Panc1 (cell line): Measurements from ENCODE around the gene GABRR2. TPM values are rescaled to one million over a fixed set of nuclear protein-coding genes. Genes with fewer than 3 reads are reported as not detected.

Source experiments
- ATAC-seq: fragments of 200-7000 bp; cut with Tn5 transposase; 2 replicates; pipeline ENCODE4 v1.9.1; 2020; ENCODE audit warnings: mild to moderate bottlenecking, moderate library complexity
- BruUV-seq: library from RNA; stranded (reverse); fragments of 400-500 nt; replicated peaks from 2 replicates; lab custom pipeline; 2021; lab: Mats Ljungman, UMichigan
- CTCF ChIA-PET: fragments of 300-600 bp; sonication (Branson Sonifier 250); formaldehyde crosslinking; loops from one replicate; lab custom pipeline; 2022; ENCODE audit warnings: antibody characterized with exemption; lab: Charles Lee
- POLR2A ChIA-PET: fragments of 300-600 bp; sonication (Branson Sonifier 250); formaldehyde crosslinking; loops from one replicate; lab custom pipeline; 2022; ENCODE audit warnings: antibody characterized with exemption; lab: Charles Lee
- DNase-seq: peaks from one replicate; pipeline ENCODE4 v3.0.0-alpha.2; 2010; ENCODE audit warnings: low read depth, low spot score
- H3K27ac ChIP-seq: 2 replicates; pipeline ENCODE4 v1.5.1; 2011; ENCODE audit warnings: mild to moderate bottlenecking, low read length, inconsistent platforms
- H3K27me3 ChIP-seq: fragments of 200-500 bp; sonication (Bioruptor generic); 2 replicates; pipeline ENCODE4 v1.6.0; 2014; ENCODE audit warnings: low read length, inconsistent platforms; ENCODE audit not compliant: control insufficient read depth, insufficient read depth
- H3K36me3 ChIP-seq: fragments of 200-500 bp; sonication (Bioruptor generic); 2 replicates; pipeline ENCODE4 v1.5.1; 2014; ENCODE audit warnings: inconsistent platforms, mild to moderate bottlenecking, low read length, moderate library complexity; ENCODE audit not compliant: control insufficient read depth, insufficient read depth
- H3K4me1 ChIP-seq: 2 replicates; pipeline ENCODE4 v1.5.1; 2011; ENCODE audit warnings: inconsistent platforms, mild to moderate bottlenecking, low read length, moderate library complexity; ENCODE audit not compliant: control insufficient read depth, insufficient read depth
- H3K4me3 ChIP-seq, 2 experiments: 2 replicates each; pipeline ENCODE4 v1.5.1; 2011 to 2012; ENCODE audit warnings: low read depth in 2 of 2, low read length in 2 of 2, mild to moderate bottlenecking in 2 of 2, inconsistent platforms in 1 of 2, moderate library complexity in 1 of 2
- H3K9me3 ChIP-seq: fragments of 200-500 bp; sonication (Bioruptor generic); 2 replicates; pipeline ENCODE4 v1.5.1; 2014; ENCODE audit warnings: low read depth, mild to moderate bottlenecking, inconsistent platforms, low read length, moderate library complexity; ENCODE audit not compliant: control insufficient read depth, insufficient read depth
- POLR2AphosphoS5 ChIP-seq: IDR thresholded peaks from 2 replicates; pipeline ENCODE4 v1.6.1; 2012; ENCODE audit warnings: mild to moderate bottlenecking, low read depth, low read length, moderate library complexity
- SIN3A ChIP-seq: IDR thresholded peaks from 2 replicates; pipeline ENCODE4 v1.6.1; 2012; ENCODE audit warnings: low read depth, mild to moderate bottlenecking, low read length, moderate library complexity, borderline replicate concordance; ENCODE audit not compliant: insufficient read depth
- TCF7L2 ChIP-seq: IDR thresholded peaks from 2 replicates; pipeline ENCODE4 v1.6.1; 2011; ENCODE audit warnings: mild to moderate bottlenecking, low read depth, low read length, inconsistent platforms
- in situ Hi-C: cut with HindIII; loops from 2 replicates; pipeline ENCODE4 v1.10.0; 2016; ENCODE audit warnings: low sequenced_read_pairs, low pct_unique_long_range_greater_than_20kb
- intact Hi-C: fragments of 100-400 bp; cut with micrococcal nuclease; formaldehyde crosslinking; loops from one replicate; pipeline ENCODE4 v1.10.0; 2022; ENCODE audit not compliant: unreplicated experiment
- total RNA-seq: library from RNA; stranded (reverse); gene quantifications from one replicate; pipeline ENCODE4 v1.2.1, GENCODE V29; 2021; ENCODE audit not compliant: unreplicated experiment
- TF ChIP-seq, protein P1 (sequence below): fragments of 450-650 bp; IDR thresholded peaks from 2 replicates; pipeline ENCODE4 v1.5.1; 2017; ENCODE audit warnings: mild to moderate bottlenecking
- TF ChIP-seq, protein P2 (sequence below), 2 experiments: IDR thresholded peaks; 2 replicates each; pipeline ENCODE4 v1.6.1; 2011 to 2012; ENCODE audit warnings: low read depth in 2 of 2, control low read depth in 1 of 2, low read length in 1 of 2, mild to moderate bottlenecking in 1 of 2, moderate library complexity in 1 of 2; ENCODE audit not compliant: insufficient read depth in 1 of 2

GABRR2 gene
- total RNA-seq, 1 experiment from 2014 or later = 0.18 TPM

DNA sequence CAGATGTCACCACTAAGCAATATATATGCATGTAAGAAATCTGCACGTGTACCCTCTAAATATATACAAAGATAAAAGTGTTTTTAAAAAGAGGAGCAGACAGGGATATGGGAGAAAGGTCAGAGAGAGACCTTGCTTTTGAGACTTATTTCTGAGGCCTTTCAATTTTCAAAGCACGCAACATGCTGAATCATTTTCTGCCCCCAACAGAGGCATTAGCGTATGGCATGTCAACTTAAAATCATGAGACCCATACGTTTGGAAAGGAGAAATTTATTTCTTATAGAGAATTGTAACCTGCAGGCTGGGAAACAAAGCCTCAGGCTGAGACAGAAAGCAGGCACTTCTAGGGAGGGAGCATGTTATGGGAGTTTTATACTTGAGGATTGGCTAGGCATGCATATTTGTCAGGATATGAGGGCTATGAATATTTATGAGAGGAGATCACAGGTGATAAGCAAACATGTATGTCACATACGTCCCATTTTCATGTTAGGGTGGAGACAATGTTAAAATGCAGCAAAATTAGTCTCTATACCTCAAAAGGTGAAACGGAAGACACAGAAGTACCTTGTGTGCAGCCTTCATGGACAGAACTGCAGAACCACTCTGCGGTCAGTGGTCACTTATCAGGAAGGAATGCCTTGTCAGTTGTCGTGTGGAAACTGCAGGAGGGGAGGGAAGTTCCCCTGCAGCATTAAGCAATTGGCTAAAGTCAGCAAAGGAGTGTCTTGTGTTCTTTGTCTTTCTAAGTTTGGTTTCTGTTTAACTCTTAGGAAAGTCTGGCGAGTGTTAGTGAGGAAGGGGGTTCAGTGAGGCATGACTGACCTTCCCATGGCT lies 6.3 kb upstream of the GABRR2 start:
- H3K4me3 ChIP-seq = no peak overlapping the region
- no TSS peak for BruUV-seq
- TF ChIP-seq, protein P1, sequence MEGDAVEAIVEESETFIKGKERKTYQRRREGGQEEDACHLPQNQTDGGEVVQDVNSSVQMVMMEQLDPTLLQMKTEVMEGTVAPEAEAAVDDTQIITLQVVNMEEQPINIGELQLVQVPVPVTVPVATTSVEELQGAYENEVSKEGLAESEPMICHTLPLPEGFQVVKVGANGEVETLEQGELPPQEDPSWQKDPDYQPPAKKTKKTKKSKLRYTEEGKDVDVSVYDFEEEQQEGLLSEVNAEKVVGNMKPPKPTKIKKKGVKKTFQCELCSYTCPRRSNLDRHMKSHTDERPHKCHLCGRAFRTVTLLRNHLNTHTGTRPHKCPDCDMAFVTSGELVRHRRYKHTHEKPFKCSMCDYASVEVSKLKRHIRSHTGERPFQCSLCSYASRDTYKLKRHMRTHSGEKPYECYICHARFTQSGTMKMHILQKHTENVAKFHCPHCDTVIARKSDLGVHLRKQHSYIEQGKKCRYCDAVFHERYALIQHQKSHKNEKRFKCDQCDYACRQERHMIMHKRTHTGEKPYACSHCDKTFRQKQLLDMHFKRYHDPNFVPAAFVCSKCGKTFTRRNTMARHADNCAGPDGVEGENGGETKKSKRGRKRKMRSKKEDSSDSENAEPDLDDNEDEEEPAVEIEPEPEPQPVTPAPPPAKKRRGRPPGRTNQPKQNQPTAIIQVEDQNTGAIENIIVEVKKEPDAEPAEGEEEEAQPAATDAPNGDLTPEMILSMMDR = no peak
- TF ChIP-seq, protein P2, sequence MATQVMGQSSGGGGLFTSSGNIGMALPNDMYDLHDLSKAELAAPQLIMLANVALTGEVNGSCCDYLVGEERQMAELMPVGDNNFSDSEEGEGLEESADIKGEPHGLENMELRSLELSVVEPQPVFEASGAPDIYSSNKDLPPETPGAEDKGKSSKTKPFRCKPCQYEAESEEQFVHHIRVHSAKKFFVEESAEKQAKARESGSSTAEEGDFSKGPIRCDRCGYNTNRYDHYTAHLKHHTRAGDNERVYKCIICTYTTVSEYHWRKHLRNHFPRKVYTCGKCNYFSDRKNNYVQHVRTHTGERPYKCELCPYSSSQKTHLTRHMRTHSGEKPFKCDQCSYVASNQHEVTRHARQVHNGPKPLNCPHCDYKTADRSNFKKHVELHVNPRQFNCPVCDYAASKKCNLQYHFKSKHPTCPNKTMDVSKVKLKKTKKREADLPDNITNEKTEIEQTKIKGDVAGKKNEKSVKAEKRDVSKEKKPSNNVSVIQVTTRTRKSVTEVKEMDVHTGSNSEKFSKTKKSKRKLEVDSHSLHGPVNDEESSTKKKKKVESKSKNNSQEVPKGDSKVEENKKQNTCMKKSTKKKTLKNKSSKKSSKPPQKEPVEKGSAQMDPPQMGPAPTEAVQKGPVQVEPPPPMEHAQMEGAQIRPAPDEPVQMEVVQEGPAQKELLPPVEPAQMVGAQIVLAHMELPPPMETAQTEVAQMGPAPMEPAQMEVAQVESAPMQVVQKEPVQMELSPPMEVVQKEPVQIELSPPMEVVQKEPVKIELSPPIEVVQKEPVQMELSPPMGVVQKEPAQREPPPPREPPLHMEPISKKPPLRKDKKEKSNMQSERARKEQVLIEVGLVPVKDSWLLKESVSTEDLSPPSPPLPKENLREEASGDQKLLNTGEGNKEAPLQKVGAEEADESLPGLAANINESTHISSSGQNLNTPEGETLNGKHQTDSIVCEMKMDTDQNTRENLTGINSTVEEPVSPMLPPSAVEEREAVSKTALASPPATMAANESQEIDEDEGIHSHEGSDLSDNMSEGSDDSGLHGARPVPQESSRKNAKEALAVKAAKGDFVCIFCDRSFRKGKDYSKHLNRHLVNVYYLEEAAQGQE (IDR thresholded peaks at IDR 0.05; ENCODE audit: insufficient read depth in 1 of 2, low read depth in 2 of 2, low read length in 1 of 2) = no peak
- TF ChIP-seq POLR2AphosphoS5 (no peak), SIN3A (no peak), TCF7L2 (no peak)
- ChIA-PET POLR2A (no interaction called here), CTCF (no interaction called here)
- intact Hi-C loops (no loop called here), in situ Hi-C loops (no loop called here)
- ATAC-seq = no peak
- H3K36me3 ChIP-seq = no peaks in the 10 kb centered on the region
- H3K9me3 ChIP-seq = no peaks in the 10 kb centered on the region
- H3K27ac ChIP-seq = no peak overlapping the region
- H3K27me3 ChIP-seq = no peaks in the 10 kb centered on the region
- DNase-seq = no peak
- H3K4me1 ChIP-seq = no peaks in the 10 kb centered on the region

DNA sequence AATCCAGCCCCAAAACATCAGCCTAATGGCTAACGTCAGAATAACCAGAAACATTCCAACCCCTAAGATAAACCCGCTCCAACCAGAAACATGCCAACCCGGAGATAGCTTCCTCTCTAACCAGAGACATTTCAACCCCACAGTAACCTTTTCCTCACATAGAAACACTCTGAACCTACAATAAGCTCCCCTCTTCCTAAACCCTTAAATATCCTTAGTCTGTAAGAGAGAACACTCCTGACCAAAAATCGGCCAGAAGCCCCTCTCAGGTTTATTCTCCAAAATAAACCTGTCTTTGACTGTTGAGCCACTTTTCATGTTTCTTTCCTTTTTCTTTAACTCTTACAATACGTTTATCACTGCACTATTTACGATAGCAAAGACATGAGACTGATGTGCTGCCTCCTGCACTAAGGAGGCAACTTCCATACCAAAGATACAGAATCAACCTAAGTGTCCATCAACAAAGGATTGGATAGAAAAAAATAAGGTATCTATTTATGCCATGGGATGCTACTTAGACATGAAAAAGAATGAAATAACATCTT lies 5.0 kb upstream of the GABRR2 start:
- DNase-seq = no peak
- intact Hi-C loops (no loop called here), in situ Hi-C loops (no loop called here)
- H3K27me3 ChIP-seq = no peaks in the 10 kb centered on the region
- TF ChIP-seq POLR2AphosphoS5 = no peak
- TF ChIP-seq, protein P2 (IDR thresholded peaks at IDR 0.05; ENCODE audit: insufficient read depth in 1 of 2, low read depth in 2 of 2, low read length in 1 of 2) = no peak
- TF ChIP-seq, protein P1 = no peak
- TF ChIP-seq SIN3A = no peak
- TF ChIP-seq TCF7L2 = no peak
- BruUV-seq = no TSS peak
- H3K4me3 ChIP-seq = no peak overlapping the region
- H3K4me1 ChIP-seq = no peaks in the 10 kb centered on the region
- ATAC-seq = no peak
- POLR2A ChIA-PET = no interaction called here
- no peaks in the 10 kb centered on the region for H3K9me3 ChIP-seq
- CTCF ChIA-PET = no interaction called here
- H3K36me3 ChIP-seq = no peaks in the 10 kb centered on the region
- no peak overlapping the region for H3K27ac ChIP-seq
